NCI-H345 treated with DMSO at 0.1 percent for 48 hours (cell line): ENCODE measurements around the gene CD72.
A peak's percentile ranks its signal among the peaks of the same experiment; 100 is the strongest.
"Not testable (repeated sequence)": the region's sequence is repeated elsewhere in the genome, so short reads cannot be mapped to it uniquely, and the experiment has no call there.

Experiments used
- DNase-seq: peaks from one replicate; lab custom pipeline; 2025; ENCODE audit not compliant: unreplicated experiment; lab: John Stamatoyannopoulos, UW

CD72 gene

DNA sequence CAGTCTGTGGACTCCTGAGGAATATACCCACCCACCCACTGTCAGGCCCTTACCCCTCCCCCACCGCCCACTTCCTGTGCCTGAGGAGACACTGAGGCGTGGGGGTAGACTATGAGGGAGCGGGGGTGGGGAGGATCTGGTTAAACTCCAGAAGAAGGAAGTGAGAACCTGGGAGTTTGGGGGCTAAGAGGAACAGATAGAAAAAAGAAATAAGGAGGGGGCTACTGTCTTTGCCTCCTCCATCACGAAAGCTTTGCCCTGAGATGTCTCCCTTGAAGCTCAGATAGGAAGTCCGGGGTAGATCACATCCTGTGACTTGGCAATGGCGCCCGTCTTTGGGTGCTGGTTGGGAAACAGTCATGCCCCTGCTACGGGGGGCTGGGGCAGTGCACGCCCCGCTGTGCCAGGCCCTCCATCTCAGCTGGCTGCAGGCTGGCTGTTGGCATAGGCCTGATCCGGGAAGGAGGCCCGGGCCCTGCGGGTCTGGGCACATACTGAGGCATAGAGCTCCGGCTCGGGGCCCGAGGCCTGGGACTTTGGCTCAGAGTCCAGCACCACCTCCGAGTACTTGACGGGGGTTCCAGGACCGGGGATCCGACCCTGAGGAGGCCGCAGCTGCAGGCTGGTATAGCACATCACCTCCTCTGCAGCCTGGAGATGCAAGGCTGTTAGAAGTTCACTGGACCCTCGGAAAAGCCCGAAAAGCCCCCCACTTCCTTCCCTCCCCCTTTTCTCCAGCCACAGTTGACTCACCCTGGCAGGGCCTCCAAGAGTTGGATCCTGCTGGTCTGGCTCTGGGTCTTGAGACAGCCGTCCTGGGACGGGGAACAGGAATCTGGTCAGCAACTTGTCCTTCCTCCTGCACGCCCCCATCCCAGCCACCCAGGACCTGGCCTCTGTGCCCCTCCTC lies 31.5 kb upstream of the CD72 start:
- DNase-seq = no peak

DNA sequence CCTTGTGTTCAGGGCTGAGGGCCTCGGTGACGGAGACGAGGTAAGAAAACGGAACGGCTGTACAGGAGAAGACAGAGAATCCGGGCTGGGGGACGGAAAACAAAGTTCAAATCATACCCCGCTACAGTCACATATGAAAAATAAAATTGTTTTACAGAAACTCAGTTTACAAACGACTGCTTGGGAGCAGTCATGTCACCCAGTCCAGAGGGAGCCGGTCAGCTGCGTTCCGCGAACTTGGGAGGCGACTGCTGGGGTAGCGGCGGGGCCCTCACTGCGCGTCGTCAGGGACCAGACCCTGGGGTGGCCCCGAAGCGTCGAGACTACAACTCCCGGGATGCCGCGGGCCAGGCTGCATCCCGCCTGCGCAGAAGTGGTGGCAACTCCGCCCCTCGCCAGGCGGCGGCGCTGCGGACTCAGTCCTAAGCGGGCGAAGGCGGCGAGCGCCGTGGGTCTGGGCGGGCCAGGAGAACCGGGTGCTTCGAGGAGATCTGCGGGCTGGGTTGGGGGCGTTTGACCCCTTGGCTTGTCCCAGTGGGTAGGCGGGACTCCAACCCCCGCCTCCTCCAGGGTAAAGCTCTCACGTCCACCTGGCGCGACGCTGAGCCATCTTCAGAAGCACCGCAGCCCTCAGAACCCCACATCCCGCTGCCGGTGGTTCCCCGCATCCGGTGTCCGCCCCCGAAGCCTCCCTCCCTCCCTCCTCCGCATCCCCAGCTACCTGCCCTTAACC lies 28.5 kb upstream of the CD72 start:
- peak; percentile 89 for DNase-seq

DNA sequence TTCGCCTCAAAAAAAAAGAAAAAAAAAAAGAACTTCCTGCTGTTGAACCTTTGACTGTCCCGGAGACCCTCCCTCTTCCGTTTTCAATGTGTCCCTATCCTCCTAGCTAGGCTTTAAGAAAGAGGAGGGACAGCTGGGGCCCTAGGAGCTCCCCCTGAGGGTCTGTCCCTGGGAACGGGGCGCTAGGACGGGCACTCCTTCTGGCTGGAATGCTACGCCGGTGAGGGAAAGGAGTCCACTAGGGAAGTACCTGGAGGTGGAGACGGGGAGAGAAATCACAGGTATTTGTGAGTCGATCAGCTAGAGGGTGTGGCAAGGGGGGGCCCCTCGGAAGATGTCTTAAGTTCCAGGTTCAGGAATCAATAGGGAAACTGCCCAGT lies 27.9 kb upstream of the CD72 start:
- DNase-seq = no peak

DNA sequence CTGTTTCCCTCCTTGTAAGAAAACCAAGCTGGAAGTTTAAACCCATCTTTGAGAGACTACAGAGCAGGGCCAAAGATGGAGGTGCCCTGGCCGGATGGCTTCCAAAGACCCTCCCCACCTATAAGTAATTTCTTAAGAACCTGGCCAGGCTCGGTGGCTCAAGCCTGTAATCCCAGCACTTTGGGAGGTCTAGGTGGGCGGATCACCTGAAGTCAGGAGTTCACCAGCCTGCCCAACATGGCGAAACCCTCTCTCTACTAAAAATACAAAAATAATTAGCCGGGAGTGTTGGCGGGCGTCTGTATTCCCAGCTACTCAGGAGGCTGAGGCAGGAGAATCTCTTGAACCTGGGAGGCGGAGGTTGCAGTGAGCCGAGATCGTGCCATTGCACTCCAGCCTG lies 27.5 kb upstream of the CD72 start:
- DNase-seq = not testable (repeated sequence)

DNA sequence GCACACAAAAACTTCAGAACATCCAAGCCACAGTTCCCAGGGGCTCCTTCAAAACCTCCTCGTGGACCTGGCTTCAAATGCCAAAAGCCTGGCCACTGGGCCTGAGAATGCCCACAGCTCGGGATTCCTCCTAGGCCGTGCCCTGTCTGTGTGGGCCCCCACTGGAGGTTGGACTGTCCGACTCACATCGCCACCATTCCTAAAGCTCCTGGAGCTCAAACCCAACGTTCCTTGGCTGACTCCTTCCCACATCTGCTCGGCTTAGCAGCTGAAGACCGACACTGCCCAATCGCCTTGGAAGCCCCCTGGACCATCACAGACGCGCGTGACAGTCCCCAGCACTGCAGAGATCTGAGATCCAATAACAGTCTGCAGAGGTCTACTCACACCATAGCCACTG lies 24.8 kb upstream of the CD72 start:
- DNase-seq = no peak

DNA sequence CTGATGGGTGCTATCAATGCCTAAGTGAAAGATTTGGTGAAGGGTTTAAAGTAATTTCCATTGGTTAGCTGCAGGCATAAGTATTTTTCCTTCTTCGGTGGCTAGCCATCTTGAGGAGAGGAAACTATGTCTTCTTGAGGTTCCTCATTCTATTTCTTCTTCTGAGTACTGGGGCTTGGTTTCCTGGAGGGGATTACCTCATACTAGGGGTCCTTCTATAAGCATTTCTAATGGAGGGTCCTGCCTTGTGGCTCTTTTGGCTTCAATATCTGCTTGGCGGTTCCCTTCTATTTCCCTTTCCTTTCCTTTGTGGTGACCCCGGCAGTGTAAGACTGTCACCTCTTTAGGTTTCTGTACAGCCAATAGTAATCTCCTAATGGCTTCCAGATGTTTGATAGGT lies 23.3 kb upstream of the CD72 start:
- not testable (repeated sequence) for DNase-seq

DNA sequence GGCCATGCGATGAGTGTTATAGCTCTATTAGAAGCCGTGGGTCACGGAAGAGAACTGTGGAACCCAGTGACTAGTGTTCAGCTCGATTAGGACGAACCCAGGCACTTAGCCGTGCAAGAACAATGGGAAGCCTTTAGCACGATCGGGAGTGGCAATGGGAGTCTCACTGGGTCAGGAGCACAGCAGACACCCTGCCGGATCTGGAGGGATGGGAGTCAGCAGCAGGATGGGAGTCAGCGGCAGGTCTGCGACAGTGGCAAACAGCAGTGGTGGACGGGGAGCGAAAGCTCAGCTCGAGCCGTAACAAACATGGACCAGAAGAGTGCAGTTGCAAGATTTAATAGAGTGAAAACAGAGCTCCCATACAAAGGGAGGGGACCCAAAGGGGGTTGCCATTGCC lies 22.2 kb upstream of the CD72 start:
- not testable (repeated sequence) for DNase-seq

DNA sequence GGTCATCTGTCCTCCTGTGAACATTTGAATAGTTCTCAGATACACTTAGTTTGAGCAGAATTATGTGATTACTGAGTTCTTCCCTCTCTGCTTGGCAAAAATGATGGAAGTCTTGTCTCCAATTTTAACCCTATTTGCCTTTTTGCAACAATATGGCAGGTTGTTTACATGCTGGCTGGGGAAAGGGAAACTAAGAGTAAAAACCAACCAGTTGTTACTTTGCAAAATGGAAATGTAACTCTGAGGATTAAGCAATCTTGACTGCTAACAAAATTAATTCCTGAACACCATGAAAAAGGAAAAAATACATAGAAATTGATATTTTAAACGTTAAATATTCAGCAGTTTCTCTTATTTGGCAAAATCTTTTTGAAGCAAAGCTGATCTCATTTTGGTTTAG lies 21.4 kb upstream of the CD72 start:
- DNase-seq = no peak

DNA sequence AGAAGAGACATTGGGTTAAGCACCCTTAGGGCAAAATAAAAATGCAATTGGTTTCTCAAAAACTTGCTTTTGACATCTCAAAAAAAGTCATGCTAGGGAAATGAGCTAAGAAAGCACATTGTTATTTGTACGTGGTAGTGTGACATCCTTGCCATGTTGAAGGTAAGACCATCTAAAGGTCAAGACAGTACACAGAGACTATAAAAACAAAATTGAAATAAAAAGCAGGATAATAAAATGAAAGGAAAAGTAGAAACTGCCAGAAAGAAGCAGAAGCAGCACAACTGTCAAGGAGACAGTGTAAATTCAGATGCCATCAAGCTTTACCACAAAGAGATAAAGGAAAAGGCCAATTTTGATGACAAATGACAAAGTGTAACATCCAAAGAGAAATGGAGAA lies 21.0 kb upstream of the CD72 start:
- not testable (repeated sequence) for DNase-seq

DNA sequence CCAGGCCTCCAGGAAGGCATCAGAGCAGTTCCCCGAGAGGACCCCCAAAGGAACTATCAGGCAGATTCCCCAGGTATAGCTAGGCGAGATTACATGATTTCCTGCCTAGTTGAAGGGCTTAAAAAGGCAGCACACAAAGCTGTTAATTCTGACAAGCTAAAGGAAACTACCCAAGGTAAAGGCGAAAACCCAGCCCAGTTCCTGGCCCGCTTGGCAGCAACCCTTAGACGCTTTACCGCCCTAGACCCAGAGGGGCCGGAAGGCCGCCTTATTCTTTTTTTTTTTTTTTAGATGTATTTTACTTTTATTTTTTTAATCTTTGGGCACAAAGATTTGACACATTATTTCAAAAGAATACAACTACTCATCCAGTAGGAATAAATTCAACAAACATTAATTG lies 20.5 kb upstream of the CD72 start:
- not testable (repeated sequence) for DNase-seq

DNA sequence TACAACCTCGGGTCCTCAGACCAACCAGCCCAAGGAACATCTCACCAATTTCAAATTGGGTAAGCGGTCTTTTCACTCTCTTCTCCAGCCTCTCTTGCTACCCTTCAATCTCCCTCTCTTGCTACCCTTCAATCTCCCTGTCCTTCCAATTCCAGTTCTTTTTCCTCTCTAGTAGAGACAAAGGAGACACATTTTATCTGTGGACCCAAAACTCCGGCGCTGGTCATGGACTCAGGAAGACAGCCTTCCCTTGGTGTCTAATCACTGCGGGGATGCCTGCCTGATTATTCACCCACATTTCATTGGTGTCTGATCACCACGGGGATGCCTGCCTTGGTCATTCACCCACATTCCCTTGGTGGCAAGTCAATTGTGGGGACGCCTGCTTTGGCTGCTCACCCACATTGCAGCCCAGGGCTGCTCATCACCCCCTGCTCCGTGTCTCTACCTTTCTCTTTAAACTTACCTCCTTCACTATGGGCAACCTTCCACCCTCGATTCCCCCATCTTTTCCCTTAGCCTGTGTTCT lies 19.3 kb upstream of the CD72 start:
- not testable (repeated sequence) for DNase-seq

DNA sequence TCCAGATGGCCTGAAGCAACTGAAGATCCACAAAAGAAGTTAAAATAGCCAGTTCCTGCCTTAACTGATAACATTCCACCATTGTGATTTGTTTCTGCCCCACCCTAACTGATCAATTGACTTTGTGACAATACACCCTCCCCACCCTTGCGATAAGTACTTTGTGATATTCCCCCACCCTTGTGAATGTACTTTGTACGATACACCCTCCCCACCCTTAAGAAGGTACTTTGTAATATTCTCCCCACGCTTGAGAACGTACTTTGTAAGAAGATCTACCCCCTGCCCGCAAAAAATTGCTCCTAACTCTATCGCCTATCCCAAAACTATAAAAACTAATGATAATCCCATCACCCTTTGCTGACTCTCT lies 18.6 kb upstream of the CD72 start:
- not testable (repeated sequence) for DNase-seq

DNA sequence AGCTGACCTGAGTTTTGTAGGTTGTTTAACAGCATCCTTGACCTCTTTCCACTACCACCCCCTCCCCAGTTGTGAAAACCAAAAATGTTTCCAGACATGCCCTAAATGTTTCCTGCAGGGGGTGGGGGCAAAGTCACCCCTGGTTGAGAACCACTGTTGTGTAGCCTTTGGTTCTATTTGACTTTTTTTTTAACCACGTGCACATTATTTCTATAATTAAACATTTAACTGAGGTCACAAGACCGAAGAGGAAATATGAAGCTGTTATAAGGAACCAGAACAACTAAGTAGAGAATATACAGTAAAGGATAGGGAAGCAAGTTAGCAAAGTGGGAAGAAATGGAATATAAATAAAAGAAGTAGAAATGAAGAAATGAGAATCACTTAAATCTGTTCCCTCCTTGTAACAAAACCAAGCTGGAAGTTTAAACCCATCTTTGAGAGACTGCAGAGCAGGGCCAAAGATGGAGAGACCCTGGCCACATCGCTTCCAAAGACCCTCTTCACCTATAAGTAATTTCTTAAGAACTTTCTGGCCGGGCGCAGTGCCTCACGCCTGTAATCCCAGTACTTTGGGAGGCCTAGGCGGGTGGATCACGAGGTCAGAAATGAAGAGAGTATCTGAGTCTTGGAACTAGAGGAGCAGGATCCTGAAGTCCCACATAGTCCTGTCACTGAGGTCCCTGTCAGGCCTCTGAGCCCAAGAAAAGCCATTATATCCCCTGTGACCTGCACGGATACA lies 18.1 kb upstream of the CD72 start:
- no peak for DNase-seq

DNA sequence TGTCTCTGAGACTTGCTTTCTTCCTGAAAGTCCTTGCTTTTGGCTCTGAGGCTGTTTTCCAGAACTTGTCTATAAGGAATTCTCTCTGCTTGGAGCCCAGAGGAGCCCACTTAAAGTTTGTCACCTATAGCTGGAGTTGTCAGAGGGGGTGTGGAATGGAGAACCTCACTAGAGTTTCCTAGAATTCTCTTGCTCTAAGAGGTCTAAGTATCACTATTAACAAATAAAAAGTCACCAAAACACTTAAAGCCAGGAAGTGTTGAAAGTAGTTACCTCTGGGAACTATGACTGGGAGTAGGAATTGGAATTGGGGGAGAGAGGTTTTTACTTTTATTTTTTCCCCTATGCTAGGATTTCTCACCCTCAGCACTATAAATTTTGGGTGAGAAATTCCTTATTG lies 17.5 kb upstream of the CD72 start:
- DNase-seq = no peak

DNA sequence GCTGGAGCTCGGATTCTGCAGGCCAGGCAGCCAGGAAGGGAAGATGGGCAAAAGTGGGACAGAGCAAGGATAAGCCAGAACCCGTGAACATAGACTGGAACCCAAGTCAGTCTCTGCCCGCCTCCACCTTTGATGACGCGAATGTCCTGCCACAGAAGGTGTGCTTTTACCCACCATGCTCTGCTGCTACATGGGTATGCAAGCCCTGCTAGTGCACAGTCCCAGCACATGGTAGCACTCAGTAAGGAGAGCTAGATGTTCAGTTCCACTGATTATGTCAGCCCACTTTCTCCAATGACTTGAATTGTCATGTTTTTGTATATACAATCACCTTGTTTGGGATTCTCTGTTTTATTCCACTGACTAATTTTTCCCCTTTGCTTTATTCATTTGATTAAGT lies 11.4 kb upstream of the CD72 start:
- no peak for DNase-seq

DNA sequence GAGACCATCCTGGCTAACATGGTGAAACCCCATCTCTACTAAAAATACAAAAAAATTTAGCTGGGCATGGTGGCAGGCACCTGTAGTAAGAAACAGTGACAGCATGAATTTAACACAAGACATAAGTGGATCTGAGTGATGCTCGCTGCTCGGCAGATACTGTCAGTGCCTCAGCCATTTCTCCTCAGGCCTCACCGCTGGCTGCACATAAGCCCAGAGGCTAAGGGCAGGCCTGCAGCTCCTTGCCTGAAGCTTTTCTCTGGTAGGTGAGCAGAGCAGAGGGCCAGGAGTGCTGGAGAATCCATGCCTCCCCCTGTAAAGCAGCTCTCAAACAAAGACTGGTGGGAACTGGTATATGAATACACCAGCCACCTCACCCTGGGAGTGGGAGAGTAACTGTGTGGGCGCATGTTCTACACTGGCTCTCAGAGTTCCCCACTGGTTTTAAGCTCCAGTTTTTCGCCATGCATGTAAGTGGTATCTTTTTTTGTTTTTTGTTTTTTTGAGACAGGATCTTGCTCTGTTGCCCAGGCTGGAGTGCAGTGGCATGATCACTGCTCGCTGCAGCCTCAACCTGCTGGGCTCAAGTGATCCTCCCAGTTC lies 10.3 kb upstream of the CD72 start:
- DNase-seq = no peak

DNA sequence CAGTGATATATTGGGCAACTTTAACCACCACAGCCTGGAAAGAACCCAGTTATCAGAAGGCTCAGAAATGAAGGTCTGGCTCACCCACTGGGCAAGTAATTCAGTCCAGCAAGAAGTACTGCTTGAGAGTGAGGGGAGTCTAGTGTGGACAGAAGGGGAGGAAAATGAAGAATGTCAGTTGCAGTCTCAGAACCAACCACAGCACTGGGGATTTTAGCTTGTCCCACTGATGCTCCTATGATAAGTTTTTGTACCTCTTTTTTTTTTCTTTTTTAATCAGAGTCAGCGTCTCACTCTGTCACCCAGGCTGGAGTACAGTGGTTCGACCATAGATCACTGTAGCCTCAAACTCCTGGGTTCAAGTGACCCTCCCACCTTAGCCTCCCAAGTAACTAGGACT lies 9.4 kb upstream of the CD72 start:
- DNase-seq = no peak

DNA sequence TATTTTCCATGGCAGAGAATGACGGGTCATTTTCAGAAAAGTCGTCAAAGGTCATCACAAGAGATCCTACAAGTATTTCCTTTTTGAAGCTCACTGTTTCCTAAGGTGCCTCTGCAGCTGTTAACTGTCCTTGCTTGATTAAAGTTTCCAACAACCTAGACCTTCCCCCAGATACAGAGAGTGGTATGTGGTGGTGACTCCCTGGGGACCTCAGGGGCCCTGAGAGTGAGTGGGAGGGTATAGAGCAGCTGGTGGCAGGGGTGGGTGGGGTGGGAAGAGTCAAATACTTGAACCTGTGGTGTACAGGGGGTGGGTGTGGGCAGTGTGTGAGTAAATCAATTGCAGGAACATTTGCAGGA lies 1.6 kb upstream of the CD72 start:
- DNase-seq = no peak

DNA sequence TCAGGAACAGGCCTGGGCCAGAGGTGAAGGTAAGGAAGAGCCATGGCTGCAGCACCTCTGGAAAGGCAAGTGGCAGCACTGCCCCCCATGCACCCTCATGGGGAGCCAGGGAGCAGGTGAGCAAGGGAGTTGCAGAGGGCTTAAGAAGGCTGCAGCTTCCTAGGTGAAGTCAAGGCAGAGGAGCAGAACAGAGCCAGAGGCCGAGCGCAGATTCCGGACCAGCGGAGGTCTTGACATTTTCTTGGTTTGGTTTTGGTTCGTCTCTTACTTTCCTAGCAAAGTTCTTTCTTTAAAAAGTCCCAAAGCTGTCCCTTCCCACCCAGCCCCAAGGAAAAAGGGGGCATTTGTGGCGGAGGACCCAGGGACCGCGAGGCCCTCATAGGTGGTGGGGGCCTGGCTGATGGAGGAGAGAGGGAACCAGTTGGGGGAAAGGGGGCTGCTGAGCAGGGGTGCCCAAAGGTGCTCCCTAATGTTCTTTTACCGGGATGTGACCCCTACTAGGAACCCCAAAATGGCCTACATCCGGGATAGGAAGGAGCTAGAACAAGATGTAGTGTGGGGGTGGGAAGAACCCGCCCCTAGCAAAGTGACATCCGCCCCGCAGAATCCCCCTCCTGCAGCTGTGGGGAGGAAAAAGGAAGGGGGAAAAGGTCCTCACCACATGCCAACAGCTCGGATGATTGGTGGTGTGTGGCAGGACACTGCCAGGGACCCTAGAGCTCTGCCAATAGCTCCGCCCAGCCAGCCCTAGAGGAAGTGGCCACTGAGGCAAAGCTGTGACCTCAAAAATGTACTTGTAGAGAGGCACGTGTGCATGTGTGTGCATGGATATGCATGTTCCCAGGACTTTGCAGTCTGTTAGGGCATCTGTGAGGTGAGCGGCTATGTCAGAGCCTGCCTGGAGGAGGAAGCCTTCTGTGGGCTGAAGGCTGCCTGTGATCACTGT lies 914 bp upstream of the CD72 start:
- DNase-seq = no peak

DNA sequence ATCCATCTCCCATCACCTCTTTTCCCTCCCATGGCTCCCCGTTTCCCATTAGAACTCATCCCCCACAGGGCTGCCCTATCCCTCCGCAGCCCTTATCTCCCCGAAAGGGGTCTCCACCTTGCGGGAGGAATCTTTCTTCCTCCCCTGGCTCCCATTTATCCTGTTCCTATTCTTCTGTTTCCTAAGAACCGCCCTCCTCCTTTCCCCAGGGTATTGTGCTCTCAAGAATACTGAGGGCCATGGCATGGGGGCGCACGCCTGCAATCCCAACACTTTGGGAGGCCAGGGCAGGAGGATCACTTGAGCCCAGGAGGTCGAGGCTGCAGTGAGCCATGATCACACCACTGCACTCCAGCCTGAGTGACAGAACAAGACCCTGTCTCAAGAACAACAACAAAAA lies 665 bp downstream of the CD72 start:
- no peak for DNase-seq
